Motor neuron (in vitro differentiated cells): Measurements from ENCODE around the gene CNTN6. TPM values are rescaled to one million over a fixed set of nuclear protein-coding genes. Genes with fewer than 3 reads are reported as not detected.

ENCODE experiments used
- ATAC-seq, 8 experiments: fragments of 200-7000 bp; cut with Tn5 transposase; replicated peaks in 6 of 8; 2 replicates each; pipeline ENCODE4 v1.8.0; 2021; ENCODE audit warnings: mild to moderate bottlenecking in 8 of 8, moderate library complexity in 8 of 8
- H3K27ac ChIP-seq, 2 donors: fragments of 250-450 bp; sonication (Bioruptor Pico); 2 replicates each; pipeline ENCODE4 v1.9.0; 2021; ENCODE audit warnings: antibody characterized with exemption in 2 of 2, mild to moderate bottlenecking in 2 of 2, moderate library complexity in 1 of 2
- H3K4me1 ChIP-seq, 2 donors: fragments of 250-450 bp; sonication (Bioruptor Pico); replicated peaks in 1 of 2; 2 replicates each; pipeline ENCODE4 v1.6.1; 2021; ENCODE audit warnings: antibody characterized with exemption in 2 of 2, mild to moderate bottlenecking in 2 of 2, moderate library complexity in 1 of 2
- H3K4me3 ChIP-seq, 5 donors: fragments of 250-450 bp; sonication (Bioruptor Pico); 2 replicates each; pipeline ENCODE4 v1.9.0; 2021; ENCODE audit warnings: antibody characterized with exemption in 5 of 5, mild to moderate bottlenecking in 5 of 5, moderate library complexity in 4 of 5
- WGBS, 10 experiments: fragments of 450-650 bp; shearing (Covaris generic); methylation state at CpG; one replicate each; pipeline ENCODE4 v1.0.0; 2022; 5-methylcytosine and 5-hydroxymethylcytosine counted together
- in situ Hi-C, 9 experiments: fragments of 400-800 bp; cut with MboI; loops; one replicate each; pipeline ENCODE4 v1.15.0; 2021; ENCODE audit warnings: low sequenced_read_pairs in 9 of 9, low pct_unique_long_range_greater_than_20kb in 2 of 9; ENCODE audit not compliant: unreplicated experiment in 9 of 9
- total RNA-seq, 8 experiments: library from RNA; unstranded; fragments of 300-600 nt; gene quantifications; 2 replicates each; pipeline versions ENCODE4 v1.2.3 to v1.2.4, GENCODE V29; 2022

CNTN6 gene
- total RNA-seq, 8 experiments from 2014 or later, result 0.81 to 9.8 (median 6.0) TPM

- Histone ChIP-seq H3K27ac (no peak overlapping the region), H3K4me3 (no peak overlapping the region), H3K4me1 (no peaks in the 10 kb centered on the region)
- 11 to 93% (median 61%) methylated on average over 2 to 6 of the region's 6 CpGs for WGBS, 10 experiments
- in situ Hi-C loops, result no loop called here
- ATAC-seq, result no peak
Observed at GRCh38 chr3:1318296-1319005, 225.6 kb downstream of the CNTN6 start.

GRCh38 chr3:1326546-1326945 lies 233.7 kb downstream of the CNTN6 start:
- Histone ChIP-seq H3K4me3 (no peak overlapping the region), H3K4me1 (no peaks in the 10 kb centered on the region), H3K27ac (no peak overlapping the region)
- no peak for ATAC-seq
- in situ Hi-C loops, result no loop called here

- WGBS, 10 experiments, result 17 to 78% (median 50%) methylated on average over 1 to 2 of the region's 2 CpGs; no CpG with 5 or more reads in 3 of the 10 experiments
- in situ Hi-C loops, result no loop called here
Observed at GRCh38 chr3:1330107-1330506, 237.3 kb downstream of the CNTN6 start.

GRCh38 chr3:1346386-1346785 lies 253.6 kb downstream of the CNTN6 start:
- no peak for ATAC-seq
- in situ Hi-C loops, result no loop called here
- 18 to 100% (median 64%) methylated on average over 2 to 6 of the region's 6 CpGs; no CpG with 5 or more reads in 1 of the 10 experiments for WGBS, 10 experiments
- no peaks in the 10 kb centered on the region for H3K4me1 ChIP-seq
- H3K4me3 ChIP-seq, result no peak overlapping the region
- no peak overlapping the region for H3K27ac ChIP-seq

More at GRCh38 chr3:1330107-1330506, 237.3 kb downstream of the CNTN6 start:
- Histone ChIP-seq H3K27ac (no peak overlapping the region), H3K4me3 (no peak overlapping the region), H3K4me1 (no peaks in the 10 kb centered on the region)
- no peak for ATAC-seq

- 39 to 95% (median 73%) methylated on average over 1 to 3 of the region's 3 CpGs; no CpG with 5 or more reads in 3 of the 10 experiments for whole genome bisulfite sequencing, 10 experiments
- ATAC-seq, result no peak
- H3K4me3 ChIP-seq, result no peak overlapping the region
- H3K4me1 ChIP-seq, result no peaks in the 10 kb centered on the region
- in situ Hi-C loops, result no loop called here
- H3K27ac ChIP-seq, result no peak overlapping the region
Observed at GRCh38 chr3:1348547-1348946, 255.7 kb downstream of the CNTN6 start.

GRCh38 chr3:1350885-1351284 lies 258.1 kb downstream of the CNTN6 start:
- Histone ChIP-seq H3K4me1 (no peaks in the 10 kb centered on the region), H3K27ac (no peak overlapping the region), H3K4me3 (no peak overlapping the region)
- WGBS, 10 experiments, result 0 to 100% (median 65%) methylated on average over 1 to 3 of the region's 3 CpGs
- ATAC-seq, result no peak
- in situ Hi-C loops, result no loop called here

GRCh38 chr3:1355691-1356090 lies 262.9 kb downstream of the CNTN6 start:
- in situ Hi-C loops, result no loop called here
- no peak overlapping the region for H3K27ac ChIP-seq
- no peak overlapping the region for H3K4me3 ChIP-seq
- no peaks in the 10 kb centered on the region for H3K4me1 ChIP-seq
- ATAC-seq, result no peak
- 0 to 100% (median 67%) methylated on average over 1 to 3 of the region's 3 CpGs for WGBS, 10 experiments

- ATAC-seq, result no peak
- WGBS, 10 experiments, result 37 to 100% (median 67%) methylated on average over 1 to 3 of the region's 3 CpGs; no CpG with 5 or more reads in 1 of the 10 experiments
- Histone ChIP-seq H3K27ac (no peak overlapping the region), H3K4me3 (no peak overlapping the region), H3K4me1 (no peaks in the 10 kb centered on the region)
- in situ Hi-C loops, result no loop called here
Observed at GRCh38 chr3:1356101-1356500, 263.3 kb downstream of the CNTN6 start.

- Histone ChIP-seq H3K4me1 (no peaks in the 10 kb centered on the region), H3K4me3 (no peak overlapping the region), H3K27ac (no peak overlapping the region)
- in situ Hi-C loops, result no loop called here
- 6 to 100% (median 57%) methylated on average over 1 to 2 of the region's 2 CpGs for WGBS, 10 experiments
- ATAC-seq, result no peak
Observed at GRCh38 chr3:1365528-1365927, 272.7 kb downstream of the CNTN6 start.

GRCh38 chr3:1374471-1374870 lies 281.6 kb downstream of the CNTN6 start:
- in situ Hi-C loops, result no loop called here
- Histone ChIP-seq H3K4me1 (no peaks in the 10 kb centered on the region), H3K4me3 (no peak overlapping the region), H3K27ac (no peak overlapping the region)
- ATAC-seq, result no peak
- 0 to 90% (median 48%) methylated on average over 1 to 2 of the region's 2 CpGs; no CpG with 5 or more reads in 4 of the 10 experiments for WGBS, 10 experiments

GRCh38 chr3:1375145-1375544 lies 282.3 kb downstream of the CNTN6 start:
- in situ Hi-C loops, result no loop called here
- Histone ChIP-seq H3K4me3 (no peak overlapping the region), H3K27ac (no peak overlapping the region), H3K4me1 (no peaks in the 10 kb centered on the region)
- no peak for ATAC-seq
- WGBS, 10 experiments, result 0 to 91% (median 22%) methylated on average over 1 of the region's 1 CpG; no CpG with 5 or more reads in 2 of the 10 experiments

GRCh38 chr3:1380926-1381646 lies 288.3 kb downstream of the CNTN6 start:
- no peak for ATAC-seq
- no peak overlapping the region for H3K4me3 ChIP-seq
- no peak overlapping the region for H3K27ac ChIP-seq
- no peaks in the 10 kb centered on the region for H3K4me1 ChIP-seq
- in situ Hi-C loops, result no loop called here
- 5 to 100% (median 76%) methylated on average over 4 to 8 of the region's 8 CpGs; no CpG with 5 or more reads in 1 of the 10 experiments for WGBS, 10 experiments

- no peak for ATAC-seq
- Histone ChIP-seq H3K4me3 (no peak overlapping the region), H3K4me1 (no peaks in the 10 kb centered on the region), H3K27ac (no peak overlapping the region)
- 6 to 87% (median 67%) methylated on average over 2 to 5 of the region's 5 CpGs; no CpG with 5 or more reads in 3 of the 10 experiments for WGBS, 10 experiments
- in situ Hi-C loops, result no loop called here
Observed at GRCh38 chr3:1381647-1382036, 288.8 kb downstream of the CNTN6 start.
